Measurements from ENCODE around the gene SEC24D. TPM values are rescaled to one million over a fixed set of nuclear protein-coding genes. Genes with fewer than 3 reads are reported as not detected.

SEC24D gene
- total and polyA plus RNA-seq, 9 of the 15 experiments (the other 6 are each of a cell fraction or from before 2014, with no cell fraction given): 7.1 to 22.5 (median 11.3) TPM

DNA sequence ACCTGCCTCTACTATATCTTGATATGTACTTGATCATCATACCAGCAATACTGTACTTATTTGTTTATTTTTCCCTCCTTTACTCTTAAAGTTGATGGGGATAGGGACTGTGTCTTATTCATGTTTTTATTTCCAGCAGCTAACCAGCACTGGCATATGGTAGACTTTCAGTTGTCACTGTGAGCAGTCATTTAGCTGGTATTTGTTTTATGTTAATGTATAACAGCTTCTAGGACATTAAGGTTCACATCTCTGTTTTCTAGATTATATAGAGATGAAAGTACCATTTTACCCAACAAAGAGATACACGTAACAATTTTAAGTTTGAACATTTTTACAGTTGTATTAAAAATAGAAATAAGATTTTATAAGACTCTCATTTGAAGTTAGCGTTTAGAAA is 132.8 kb downstream of the SEC24D start:
- FAIRE-seq: no peak
- H3K4me3 ChIP-seq: no peak overlapping the region
- H3K9ac ChIP-seq (ENCODE audit: insufficient read depth in 1 of 2, low read depth in 2 of 2, low read length in 2 of 2): no peak overlapping the region
- H3K27me3 ChIP-seq (ENCODE audit: control insufficient read depth in 2 of 2, insufficient read depth in 2 of 2, low read length in 2 of 2): no peaks in the 10 kb centered on the region
- H3K36me3 ChIP-seq (ENCODE audit: control insufficient read depth, insufficient read depth, low read length): peaks cover 73% of the 10 kb centered on the region; the same call in 2 of the 3 replicates
- no peaks in the 10 kb centered on the region for H3K9me3 ChIP-seq (replicated peaks; ENCODE audit: control insufficient read depth, insufficient read depth, low read depth, low read length)
- no peak overlapping the region for H2AFZ ChIP-seq (ENCODE audit: low read depth, low read length)
- no peak overlapping the region for H3K4me2 ChIP-seq (ENCODE audit: insufficient read depth, low read length)
- no peak overlapping the region for H3K27ac ChIP-seq (ENCODE audit: extremely low read depth, low read depth, low read length)
- H3K4me1 ChIP-seq (replicated peaks in 1 of 2; ENCODE audit: control insufficient read depth in 2 of 2, insufficient read depth in 2 of 2, low read length in 2 of 2): no peaks in the 10 kb centered on the region
- H4K20me1 ChIP-seq (replicated peaks; ENCODE audit: control insufficient read depth, insufficient read depth, low read length): no peaks in the 10 kb centered on the region
- ChIA-PET CTCF (ENCODE audit: low intra/inter-chr PET ratio) (interaction anchor here (0.6 kb wide), 1 partner anchor 187 kb away, joined by 3 read pairs; no protein-coding TSS in a partner anchor), POLR2A (no interaction called here)
- no peak for DNase-seq (ENCODE audit: extremely low read depth in 1 of 4, low spot score in 3 of 4)
- no peaks in the 10 kb centered on the region for H3K9me1 ChIP-seq (ENCODE audit: control insufficient read depth, insufficient read depth, low read length)
- BruUV-seq (replicated peaks): no TSS peak
- intact Hi-C loops (cut with micrococcal nuclease): no loop called here
- TF ChIP-seq, protein P1, sequence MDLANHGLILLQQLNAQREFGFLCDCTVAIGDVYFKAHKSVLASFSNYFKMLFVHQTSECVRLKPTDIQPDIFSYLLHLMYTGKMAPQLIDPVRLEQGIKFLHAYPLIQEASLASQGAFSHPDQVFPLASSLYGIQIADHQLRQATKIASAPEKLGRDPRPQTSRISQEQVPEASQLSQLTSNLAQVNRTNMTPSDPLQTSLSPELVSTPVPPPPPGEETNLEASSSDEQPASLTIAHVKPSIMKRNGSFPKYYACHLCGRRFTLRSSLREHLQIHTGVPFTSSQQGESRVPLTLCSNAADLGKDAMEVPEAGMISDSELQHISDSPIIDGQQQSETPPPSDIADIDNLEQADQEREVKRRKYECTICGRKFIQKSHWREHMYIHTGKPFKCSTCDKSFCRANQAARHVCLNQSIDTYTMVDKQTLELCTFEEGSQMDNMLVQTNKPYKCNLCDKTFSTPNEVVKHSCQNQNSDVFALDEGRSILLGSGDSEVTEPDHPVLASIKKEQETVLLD (IDR thresholded peaks at IDR 0.05): no peak
- TF ChIP-seq, protein P2, sequence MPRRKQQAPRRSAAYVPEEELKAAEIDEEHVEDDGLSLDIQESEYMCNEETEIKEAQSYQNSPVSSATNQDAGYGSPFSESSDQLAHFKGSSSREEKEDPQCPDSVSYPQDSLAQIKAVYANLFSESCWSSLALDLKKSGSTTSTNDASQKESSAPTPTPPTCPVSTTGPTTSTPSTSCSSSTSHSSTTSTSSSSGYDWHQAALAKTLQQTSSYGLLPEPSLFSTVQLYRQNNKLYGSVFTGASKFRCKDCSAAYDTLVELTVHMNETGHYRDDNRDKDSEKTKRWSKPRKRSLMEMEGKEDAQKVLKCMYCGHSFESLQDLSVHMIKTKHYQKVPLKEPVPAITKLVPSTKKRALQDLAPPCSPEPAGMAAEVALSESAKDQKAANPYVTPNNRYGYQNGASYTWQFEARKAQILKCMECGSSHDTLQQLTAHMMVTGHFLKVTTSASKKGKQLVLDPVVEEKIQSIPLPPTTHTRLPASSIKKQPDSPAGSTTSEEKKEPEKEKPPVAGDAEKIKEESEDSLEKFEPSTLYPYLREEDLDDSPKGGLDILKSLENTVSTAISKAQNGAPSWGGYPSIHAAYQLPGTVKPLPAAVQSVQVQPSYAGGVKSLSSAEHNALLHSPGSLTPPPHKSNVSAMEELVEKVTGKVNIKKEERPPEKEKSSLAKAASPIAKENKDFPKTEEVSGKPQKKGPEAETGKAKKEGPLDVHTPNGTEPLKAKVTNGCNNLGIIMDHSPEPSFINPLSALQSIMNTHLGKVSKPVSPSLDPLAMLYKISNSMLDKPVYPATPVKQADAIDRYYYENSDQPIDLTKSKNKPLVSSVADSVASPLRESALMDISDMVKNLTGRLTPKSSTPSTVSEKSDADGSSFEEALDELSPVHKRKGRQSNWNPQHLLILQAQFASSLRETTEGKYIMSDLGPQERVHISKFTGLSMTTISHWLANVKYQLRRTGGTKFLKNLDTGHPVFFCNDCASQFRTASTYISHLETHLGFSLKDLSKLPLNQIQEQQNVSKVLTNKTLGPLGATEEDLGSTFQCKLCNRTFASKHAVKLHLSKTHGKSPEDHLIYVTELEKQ (CRISPR knock-in tag; IDR thresholded peaks at IDR 0.05): no peak
- TF ChIP-seq, protein P3, sequence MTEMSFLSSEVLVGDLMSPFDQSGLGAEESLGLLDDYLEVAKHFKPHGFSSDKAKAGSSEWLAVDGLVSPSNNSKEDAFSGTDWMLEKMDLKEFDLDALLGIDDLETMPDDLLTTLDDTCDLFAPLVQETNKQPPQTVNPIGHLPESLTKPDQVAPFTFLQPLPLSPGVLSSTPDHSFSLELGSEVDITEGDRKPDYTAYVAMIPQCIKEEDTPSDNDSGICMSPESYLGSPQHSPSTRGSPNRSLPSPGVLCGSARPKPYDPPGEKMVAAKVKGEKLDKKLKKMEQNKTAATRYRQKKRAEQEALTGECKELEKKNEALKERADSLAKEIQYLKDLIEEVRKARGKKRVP (CRISPR knock-in tag; IDR thresholded peaks at IDR 0.05): no peak
- TF ChIP-seq CCAR2 (IDR thresholded peaks at IDR 0.05; ENCODE audit: low read depth, low read length): no peak
- no peak for TF ChIP-seq NFIC (IDR thresholded peaks at IDR 0.05)
- TF ChIP-seq C11orf30 (IDR thresholded peaks at IDR 0.05; ENCODE audit: low read depth): no peak
- TF ChIP-seq, protein P4, sequence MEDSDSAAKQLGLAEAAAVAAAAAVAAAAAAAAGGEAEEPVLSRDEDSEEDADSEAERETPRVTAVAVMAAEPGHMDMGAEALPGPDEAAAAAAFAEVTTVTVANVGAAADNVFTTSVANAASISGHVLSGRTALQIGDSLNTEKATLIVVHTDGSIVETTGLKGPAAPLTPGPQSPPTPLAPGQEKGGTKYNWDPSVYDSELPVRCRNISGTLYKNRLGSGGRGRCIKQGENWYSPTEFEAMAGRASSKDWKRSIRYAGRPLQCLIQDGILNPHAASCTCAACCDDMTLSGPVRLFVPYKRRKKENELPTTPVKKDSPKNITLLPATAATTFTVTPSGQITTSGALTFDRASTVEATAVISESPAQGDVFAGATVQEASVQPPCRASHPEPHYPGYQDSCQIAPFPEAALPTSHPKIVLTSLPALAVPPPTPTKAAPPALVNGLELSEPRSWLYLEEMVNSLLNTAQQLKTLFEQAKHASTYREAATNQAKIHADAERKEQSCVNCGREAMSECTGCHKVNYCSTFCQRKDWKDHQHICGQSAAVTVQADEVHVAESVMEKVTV (CRISPR knock-in tag; IDR thresholded peaks at IDR 0.05): no peak
- no peak for TF ChIP-seq ZNF197 (CRISPR knock-in tag; IDR thresholded peaks at IDR 0.05; ENCODE audit: low read depth)
- no peak for TF ChIP-seq KDM2B (CRISPR knock-in tag; IDR thresholded peaks at IDR 0.05)
- no peak for TF ChIP-seq TCF3 (CRISPR knock-in tag; IDR thresholded peaks at IDR 0.05)
- TF ChIP-seq HEY1 (CRISPR knock-in tag; IDR thresholded peaks at IDR 0.05; ENCODE audit: borderline replicate concordance): no peak
- TF ChIP-seq ZNF764 (CRISPR knock-in tag; IDR thresholded peaks at IDR 0.05; ENCODE audit: low read depth): no peak
- TF ChIP-seq CHD4 (IDR thresholded peaks at IDR 0.05; ENCODE audit: insufficient read depth, insufficient replicate concordance, low read depth, low read length, poor library complexity, severe bottlenecking): no peak
- no peak for ATAC-seq
- in situ Hi-C loops (cut with MboI): no loop called here
- 98% methylated on average over 2 of the region's 2 CpGs for WGBS (ENCODE audit: insufficient coverage, low coverage, missing lambda C conversion rate)
- no peaks in the 10 kb centered on the region for H3K79me2 ChIP-seq (ENCODE audit: control insufficient read depth, insufficient read depth, low read length)
